GM18870 (cell line): ENCODE measurements around the gene PRADC1.

Source experiments
- ATAC-seq: cut with Tn5 transposase; IDR thresholded peaks from one replicate; pipeline ENCODE4 v1.9.1; 2021; ENCODE audit warnings: moderate library complexity; ENCODE audit not compliant: unreplicated experiment

Gene PRADC1

GRCh38 chr2:73238149-73238548, 5.1 kb upstream of the PRADC1 start:
- ATAC-seq: no peak

DNA sequence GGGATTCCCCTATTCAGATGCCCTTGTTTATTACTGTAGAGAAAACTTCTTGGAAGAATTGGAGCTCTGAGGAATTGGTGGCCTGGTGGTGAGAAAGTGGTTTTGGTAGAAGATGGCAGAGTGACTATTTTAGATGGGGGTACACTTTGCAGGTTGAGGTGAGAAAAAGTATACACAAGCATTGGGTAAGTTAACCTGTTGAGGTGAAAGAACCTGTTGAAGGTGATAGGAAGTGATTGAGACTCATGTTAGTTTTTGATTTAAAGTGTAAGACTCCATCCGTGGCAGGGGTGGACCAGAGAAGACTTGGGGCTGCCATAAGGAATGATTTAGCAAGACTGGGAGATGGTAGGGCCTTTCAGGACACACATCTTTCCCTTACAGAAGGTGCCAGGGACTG, 4.1 kb upstream of the PRADC1 start:
- ATAC-seq: no peak

GRCh38 chr2:73235315-73236028, 2.4 kb upstream of the PRADC1 start:
- no peak for ATAC-seq

DNA sequence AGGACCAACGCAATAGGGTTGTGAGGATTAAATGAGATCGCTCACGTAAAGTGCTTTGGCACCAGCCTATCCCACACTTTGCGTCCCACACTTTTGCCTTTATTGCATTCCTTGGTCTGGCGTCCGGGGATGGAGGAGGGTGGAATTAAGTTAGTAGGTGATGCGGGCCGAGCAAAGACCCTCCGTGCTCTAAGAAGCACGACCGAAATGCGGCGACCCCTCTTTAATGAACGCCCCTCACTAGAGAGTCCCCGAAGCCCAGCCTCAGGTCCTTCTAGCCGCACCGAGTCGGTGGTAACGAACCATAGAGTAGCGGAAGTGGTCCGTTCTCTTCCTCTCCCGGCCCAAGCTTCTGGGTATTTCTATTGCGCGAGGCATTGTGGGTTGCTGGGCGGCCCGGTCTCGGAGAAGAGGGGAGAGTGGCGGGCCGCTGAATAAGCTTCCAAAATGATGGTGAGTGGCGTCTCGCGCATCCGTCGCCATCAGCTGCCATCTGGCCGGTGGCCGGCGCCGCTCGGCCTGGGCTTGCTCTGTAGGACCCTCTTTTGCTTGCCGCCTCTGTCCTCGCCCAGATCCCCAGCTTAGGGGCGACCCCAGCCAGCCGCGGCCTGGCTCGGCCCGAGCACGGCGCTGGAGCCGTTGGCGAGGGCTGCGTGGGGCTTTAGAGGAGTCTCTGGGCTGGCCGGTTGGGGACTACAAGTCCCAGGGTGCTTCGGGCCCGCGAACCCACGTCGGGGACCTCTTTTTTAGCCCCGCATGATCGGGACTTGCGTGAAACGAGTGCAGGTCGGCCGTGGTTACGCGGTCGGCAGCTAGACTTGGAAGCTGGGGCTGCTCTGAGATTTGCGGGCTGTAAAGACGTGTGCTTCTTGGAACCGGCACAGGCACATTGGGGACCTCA, 1.1 kb upstream of the PRADC1 start, which contains the start of gene CCT7:
Gene CCT7 (plus strand): TSS at position 377 of the 901 bp plus-strand sequence. CDS start 71 bp downstream, at position 448.
- ATAC-seq: peak; percentile 60

GRCh38 chr2:73232403-73233153, 461 bp downstream of the PRADC1 start:
- no peak for ATAC-seq

GRCh38 chr2:73228631-73229030, 4.4 kb downstream of the PRADC1 start:
- no peak for ATAC-seq

- no peak for ATAC-seq
Observed at GRCh38 chr2:73227086-73227485, 6.0 kb downstream of the PRADC1 start.

- no peak for ATAC-seq
Observed at GRCh38 chr2:73225513-73226360, 7.3 kb downstream of the PRADC1 start.

- ATAC-seq: no peak
Observed at GRCh38 chr2:73223821-73224220, 9.2 kb downstream of the PRADC1 start.

- ATAC-seq: no peak
Observed at GRCh38 chr2:73218298-73218697, 14.7 kb downstream of the PRADC1 start.

DNA sequence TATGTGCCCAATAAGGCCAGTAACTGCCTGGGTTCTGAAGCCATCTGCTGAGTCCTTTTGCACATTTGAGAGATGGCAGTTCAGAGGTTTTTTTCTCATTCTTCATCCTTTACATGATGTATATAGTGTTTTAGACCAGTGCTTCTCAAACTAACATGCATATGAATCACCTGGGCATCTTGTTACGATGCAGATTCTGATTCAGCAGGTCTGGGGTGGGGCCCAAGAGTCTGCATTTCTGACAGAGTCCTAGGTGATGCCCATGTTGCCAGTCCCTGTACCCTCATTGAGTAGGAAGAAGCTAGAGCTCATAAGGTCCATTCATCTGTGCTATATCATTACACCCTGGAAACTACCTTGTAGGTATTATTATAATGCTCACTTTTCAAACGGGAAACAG, 15.2 kb downstream of the PRADC1 start:
- no peak for ATAC-seq

- ATAC-seq: no peak
Observed at GRCh38 chr2:73217160-73217559, 15.9 kb downstream of the PRADC1 start.

DNA sequence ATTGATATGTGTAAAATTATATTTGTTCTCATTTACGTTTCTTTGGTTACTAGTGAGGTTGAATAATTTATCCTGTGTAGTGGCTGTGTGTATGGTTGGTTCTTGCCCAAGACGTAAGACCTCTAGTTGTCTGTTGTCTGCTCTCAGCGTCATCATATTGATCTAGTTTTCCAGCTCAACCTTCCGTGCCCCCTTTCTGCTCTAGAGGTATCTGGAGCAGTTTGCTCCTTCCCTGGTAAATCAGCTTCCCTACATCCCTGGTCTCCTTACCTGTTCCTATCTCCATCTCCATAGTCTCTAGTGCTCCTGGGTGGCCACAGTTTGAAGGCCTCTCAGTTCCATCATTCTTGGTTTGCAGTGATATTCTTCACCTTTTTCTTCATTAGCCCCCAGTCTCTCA, 17.8 kb downstream of the PRADC1 start:
- no peak for ATAC-seq

DNA sequence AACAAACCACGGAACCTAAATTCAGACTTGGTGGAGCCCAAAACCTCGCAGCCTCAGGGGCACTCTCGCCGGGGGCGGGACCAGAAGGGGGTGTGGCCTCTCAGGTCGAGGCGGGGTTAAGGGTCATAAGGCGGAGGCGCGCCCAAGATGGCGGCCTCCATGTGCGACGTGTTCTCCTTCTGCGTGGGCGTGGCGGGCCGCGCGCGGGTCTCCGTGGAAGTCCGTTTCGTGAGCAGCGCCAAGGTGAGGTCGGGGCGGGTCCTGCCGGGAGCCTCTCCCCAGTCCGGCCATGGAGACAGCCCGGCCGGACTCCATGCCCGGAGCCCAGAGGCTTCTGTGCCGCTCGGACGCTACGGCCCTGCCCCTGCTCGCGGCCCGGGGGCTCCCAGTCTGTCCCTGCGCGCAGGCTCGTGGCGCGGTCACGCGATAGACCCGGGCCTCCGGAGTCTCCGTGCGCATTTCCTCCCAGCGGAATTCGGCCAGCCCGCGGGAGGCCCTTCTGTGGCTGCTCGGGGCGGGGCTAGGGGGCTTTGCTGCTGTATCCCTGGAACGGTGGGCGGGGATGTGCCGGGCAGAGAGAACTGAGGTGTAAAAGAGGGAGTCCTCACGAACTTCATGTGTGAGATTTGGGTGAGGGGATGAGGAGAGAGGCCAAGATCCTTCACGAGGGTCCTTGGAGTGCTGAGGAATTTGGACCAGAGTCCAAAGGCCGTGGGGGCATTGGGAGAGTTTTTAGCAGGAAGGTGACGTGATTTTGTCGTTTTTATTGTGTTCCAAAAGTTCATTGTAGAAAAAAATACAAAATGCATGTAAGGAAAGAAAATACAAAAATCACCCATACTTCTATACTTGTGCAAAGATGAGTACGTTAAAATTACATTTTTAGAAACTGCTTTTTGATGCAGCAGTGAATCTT, 18.7 kb downstream of the PRADC1 start, which contains the start of gene SMYD5:
Gene SMYD5 (plus strand): TSS at position 126 of the 916 bp plus-strand sequence. CDS start 22 bp downstream, at position 148.
- peak; percentile 80 for ATAC-seq

DNA sequence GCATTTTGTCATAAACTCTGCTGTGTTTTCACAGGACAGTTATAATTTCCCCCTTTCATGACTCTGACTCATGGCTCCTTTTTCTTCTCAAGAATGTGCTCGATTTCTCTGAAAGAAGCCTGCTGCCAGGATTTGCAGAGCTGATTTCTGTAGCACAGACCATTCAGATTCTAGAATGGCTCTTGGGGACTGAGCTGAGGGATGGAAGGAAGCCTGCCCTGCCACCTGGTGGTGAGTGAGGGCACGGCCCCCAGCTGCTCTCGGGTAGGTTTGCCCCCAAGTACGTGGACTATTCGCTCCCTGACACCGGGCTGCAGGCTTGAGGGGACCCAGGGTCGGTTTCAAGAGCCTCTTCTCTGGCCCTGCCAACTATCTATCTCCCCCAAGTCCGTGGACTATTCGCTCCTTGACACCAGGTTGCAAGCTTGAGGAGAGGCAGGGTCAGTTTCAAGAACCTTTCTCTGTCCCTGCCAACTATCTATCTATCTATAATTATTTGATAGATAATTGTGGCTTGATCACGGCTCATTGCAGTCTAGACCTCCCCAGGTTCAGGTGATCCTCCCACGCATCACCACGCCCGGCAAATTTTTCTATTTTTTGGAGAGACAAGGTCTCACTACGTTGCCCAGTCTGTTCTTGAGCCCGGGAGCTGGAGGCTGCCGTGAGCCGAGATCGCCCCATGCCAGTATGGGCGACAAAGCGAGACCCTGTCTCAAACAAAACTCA, 20.4 kb downstream of the PRADC1 start:
- peak; percentile 69 for ATAC-seq

GRCh38 chr2:73212098-73212447, 21.0 kb downstream of the PRADC1 start:
- ATAC-seq: no peak

DNA sequence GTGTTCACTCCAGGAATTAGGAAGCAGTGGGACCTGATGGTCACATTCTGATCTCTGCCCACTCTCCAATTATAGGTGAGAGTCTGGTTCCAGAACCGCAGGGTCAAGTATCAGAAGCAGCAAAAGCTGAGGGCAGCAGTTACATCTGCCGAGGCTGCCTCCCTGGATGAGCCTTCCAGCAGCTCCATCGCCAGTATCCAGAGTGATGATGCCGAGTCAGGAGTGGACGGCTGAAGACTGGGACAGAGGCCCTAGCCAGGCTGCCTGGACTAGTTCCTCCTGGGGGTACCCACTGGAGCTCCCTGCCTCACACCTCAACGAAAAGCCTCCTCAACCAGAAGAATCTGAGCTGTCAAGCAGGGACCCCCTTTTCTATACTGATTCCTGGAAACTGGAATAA, 22.3 kb downstream of the PRADC1 start:
- ATAC-seq: no peak

- ATAC-seq: no peak
Observed at GRCh38 chr2:73210019-73210418, 23.0 kb downstream of the PRADC1 start.

DNA sequence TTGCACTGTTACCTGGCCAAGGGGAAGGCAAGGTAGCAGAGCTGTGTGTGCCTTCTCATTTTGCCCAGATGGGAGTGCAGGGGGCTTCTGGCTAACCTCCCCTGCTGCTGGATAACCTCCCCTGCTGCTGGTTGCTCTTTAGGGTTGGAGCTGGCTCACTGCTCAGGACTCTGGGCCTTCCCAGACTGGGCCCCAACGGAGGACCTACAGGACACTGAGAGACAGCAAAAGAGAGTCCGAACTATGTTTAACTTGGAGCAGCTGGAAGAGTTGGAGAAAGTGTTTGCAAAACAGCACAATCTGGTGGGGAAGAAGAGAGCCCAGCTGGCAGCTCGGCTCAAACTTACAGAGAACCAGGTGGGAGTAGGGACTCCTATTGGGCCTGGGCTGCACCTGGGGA, 24.8 kb downstream of the PRADC1 start:
- ATAC-seq: no peak
